HG02759 (cell line): ENCODE data around the gene CRTC3.
"Not testable (repeated sequence)": the region's sequence is repeated elsewhere in the genome, so short reads cannot be mapped to it uniquely, and the experiment has no call there.

Experiments
- ATAC-seq: cut with Tn5 transposase; IDR thresholded peaks from one replicate; pipeline ENCODE4 v1.9.1; 2021; ENCODE audit warnings: mild to moderate bottlenecking, moderate library complexity; ENCODE audit not compliant: unreplicated experiment

Gene CRTC3

GRCh38 chr15:90529371-90530249 lies at the start of gene CRTC3:
CRTC3 (plus strand) TSS chr15:90529923; CDS start chr15:90530072, 149 bp downstream.
- peak; percentile 87 for ATAC-seq

GRCh38 chr15:90481023-90481422 lies 48.7 kb upstream of the CRTC3 start:
- no peak for ATAC-seq

GRCh38 chr15:90482124-90483011 lies 47.4 kb upstream of the CRTC3 start:
- ATAC-seq: no peak

GRCh38 chr15:90483012-90483307 lies 46.8 kb upstream of the CRTC3 start:
- no peak for ATAC-seq

- no peak for ATAC-seq
These were observed 46.1 kb upstream of the CRTC3 start for GRCh38 chr15:90483637-90484036.

GRCh38 chr15:90487186-90487585 lies 42.5 kb upstream of the CRTC3 start:
- no peak for ATAC-seq

- no peak for ATAC-seq
These were observed 40.2 kb upstream of the CRTC3 start for GRCh38 chr15:90489514-90489913.

- ATAC-seq: no peak
These were observed 39.8 kb upstream of the CRTC3 start for GRCh38 chr15:90489944-90490343.

- no peak for ATAC-seq
These were observed 36.1 kb upstream of the CRTC3 start for GRCh38 chr15:90493647-90494046.

GRCh38 chr15:90495067-90495466 lies 34.7 kb upstream of the CRTC3 start:
- no peak for ATAC-seq

- no peak for ATAC-seq
These were observed 32.9 kb upstream of the CRTC3 start for GRCh38 chr15:90496791-90497190.

GRCh38 chr15:90497376-90497775 lies 32.3 kb upstream of the CRTC3 start:
- ATAC-seq: no peak

- no peak for ATAC-seq
These were observed 31.8 kb upstream of the CRTC3 start for GRCh38 chr15:90497912-90498311.

GRCh38 chr15:90500171-90500570 lies 29.6 kb upstream of the CRTC3 start:
- ATAC-seq: no peak

- ATAC-seq: no peak
These were observed 27.8 kb upstream of the CRTC3 start for GRCh38 chr15:90501898-90502297.

- not testable (repeated sequence) for ATAC-seq
These were observed 18.9 kb upstream of the CRTC3 start for GRCh38 chr15:90510781-90511180.

- not testable (repeated sequence) for ATAC-seq
These were observed 18.5 kb upstream of the CRTC3 start for GRCh38 chr15:90511211-90511618.

GRCh38 chr15:90512276-90512675 lies 17.4 kb upstream of the CRTC3 start:
- no peak for ATAC-seq

- ATAC-seq: no peak
These were observed 16.7 kb upstream of the CRTC3 start for GRCh38 chr15:90512981-90513380.

- no peak for ATAC-seq
These were observed 16.3 kb upstream of the CRTC3 start for GRCh38 chr15:90513448-90513847.

GRCh38 chr15:90513893-90514292 lies 15.8 kb upstream of the CRTC3 start:
- not testable (repeated sequence) for ATAC-seq

- ATAC-seq: no peak
These were observed 10.0 kb upstream of the CRTC3 start for GRCh38 chr15:90519688-90520087.
